H9 (cell line): Measurements from ENCODE around the gene SKIC2. TPM values are rescaled to one million over a fixed set of nuclear protein-coding genes. Genes with fewer than 3 reads are reported as not detected.

Source experiments
- DNase-seq: peaks from one replicate; pipeline ENCODE4 v3.0.0-alpha.2; 2017
- H2AFZ ChIP-seq: one replicate; pipeline ENCODE4 v1.6.1; 2013; ENCODE audit warnings: mild to moderate bottlenecking, low read length, control low read depth, moderate library complexity
- H2AK5ac ChIP-seq: 2 replicates; pipeline ENCODE4 v1.6.1; 2013; ENCODE audit warnings: low read length, control low read depth, mixed read lengths; ENCODE audit not compliant: insufficient read length
- H2BK120ac ChIP-seq: one replicate; pipeline ENCODE4 v1.6.1; 2013; ENCODE audit warnings: low read depth, mild to moderate bottlenecking, low read length, control low read depth, inconsistent platforms; ENCODE audit not compliant: poor library complexity, severe bottlenecking
- H2BK12ac ChIP-seq: 2 replicates; pipeline ENCODE4 v1.6.1; 2013; ENCODE audit warnings: low read length, control low read depth, mixed read lengths, low read depth; ENCODE audit not compliant: insufficient read length
- H2BK15ac ChIP-seq: 2 replicates; pipeline ENCODE4 v1.6.1; 2013; ENCODE audit warnings: low read depth, low read length, control low read depth
- H2BK20ac ChIP-seq: one replicate; pipeline ENCODE4 v1.6.1; 2013; ENCODE audit warnings: low read depth, mild to moderate bottlenecking, low read length, control low read depth, inconsistent platforms; ENCODE audit not compliant: poor library complexity, severe bottlenecking
- H2BK5ac ChIP-seq: 2 replicates; pipeline ENCODE4 v1.6.1; 2013; ENCODE audit warnings: low read length, control low read depth, mixed read lengths; ENCODE audit not compliant: insufficient read length
- H3K14ac ChIP-seq: 2 replicates; pipeline ENCODE4 v1.6.1; 2013; ENCODE audit warnings: low read length, control low read depth; ENCODE audit not compliant: insufficient read depth
- H3K18ac ChIP-seq: 2 replicates; pipeline ENCODE4 v1.6.1; 2013; ENCODE audit warnings: low read depth, mild to moderate bottlenecking, mixed read lengths, low read length, control low read depth; ENCODE audit not compliant: insufficient read length
- H3K23ac ChIP-seq: 2 replicates; pipeline ENCODE4 v1.6.1; 2013; ENCODE audit warnings: low read length, control low read depth, mixed read lengths, low read depth; ENCODE audit not compliant: insufficient read length
- H3K23me2 ChIP-seq: 2 replicates; pipeline ENCODE4 v1.6.1; 2013; ENCODE audit warnings: low read depth, mild to moderate bottlenecking, mixed read lengths, low read length, control low read depth; ENCODE audit not compliant: insufficient read length, poor library complexity, severe bottlenecking
- H3K27ac ChIP-seq: 2 replicates; pipeline ENCODE4 v1.5.1; 2013; ENCODE audit warnings: low read length, control low read depth, mixed read lengths, low read depth; ENCODE audit not compliant: insufficient read length
- H3K27me3 ChIP-seq: 2 replicates; pipeline ENCODE4 v1.6.1; 2013; ENCODE audit warnings: low read length, control low read depth, inconsistent platforms; ENCODE audit not compliant: insufficient read depth
- H3K4ac ChIP-seq: 2 replicates; pipeline ENCODE4 v1.6.1; 2013; ENCODE audit warnings: low read depth, mild to moderate bottlenecking, control low read depth, inconsistent platforms, low read length, moderate library complexity
- H3K4me1 ChIP-seq: 2 replicates; pipeline ENCODE4 v1.6.1; 2013; ENCODE audit warnings: low read length, control low read depth, inconsistent platforms; ENCODE audit not compliant: insufficient read depth
- H3K4me2 ChIP-seq: 2 replicates; pipeline ENCODE4 v1.6.1; 2013; ENCODE audit warnings: low read length, control low read depth, mixed read lengths; ENCODE audit not compliant: insufficient read length, insufficient read depth
- H3K56ac ChIP-seq: 2 replicates; pipeline ENCODE4 v1.6.1; 2013; ENCODE audit warnings: low read depth, mild to moderate bottlenecking, mixed read lengths, low read length, control low read depth; ENCODE audit not compliant: insufficient read length
- H3K79me1 ChIP-seq: 2 replicates; pipeline ENCODE4 v1.6.1; 2013; ENCODE audit warnings: low read depth, mild to moderate bottlenecking, moderate library complexity, low read length, control low read depth, inconsistent platforms; ENCODE audit not compliant: insufficient read depth, poor library complexity, severe bottlenecking
- H3K79me2 ChIP-seq: 2 replicates; pipeline ENCODE4 v1.6.1; 2013; ENCODE audit warnings: low read length, control low read depth, inconsistent platforms; ENCODE audit not compliant: insufficient read depth
- H3K9ac ChIP-seq: 2 replicates; pipeline ENCODE4 v1.6.1; 2013; ENCODE audit warnings: low read length, control low read depth, mixed read lengths; ENCODE audit not compliant: insufficient read length; ENCODE audit errors: extremely low read depth
- H3K9me3 ChIP-seq: one replicate; pipeline ENCODE4 v1.6.1; 2013; ENCODE audit warnings: low read depth, low read length, inconsistent platforms; ENCODE audit not compliant: control insufficient read depth
- H3T11ph ChIP-seq: one replicate; pipeline ENCODE4 v1.6.1; 2013; ENCODE audit warnings: mild to moderate bottlenecking, low read length, control low read depth, inconsistent platforms
- H4K20me1 ChIP-seq: one replicate; pipeline ENCODE4 v1.6.1; 2013; ENCODE audit not compliant: control insufficient read depth, insufficient read length, insufficient read depth
- H4K5ac ChIP-seq: 2 replicates; pipeline ENCODE4 v1.6.1; 2013; ENCODE audit warnings: low read depth, mild to moderate bottlenecking, mixed read lengths, low read length, control low read depth; ENCODE audit not compliant: insufficient read length
- H4K8ac ChIP-seq: replicated peaks from 2 replicates; pipeline ENCODE4 v1.6.1; 2013; ENCODE audit warnings: low read length, control low read depth, mixed read lengths, low read depth; ENCODE audit not compliant: insufficient read length
- H4K91ac ChIP-seq: 2 replicates; pipeline ENCODE4 v1.6.1; 2013; ENCODE audit warnings: low read depth, mild to moderate bottlenecking, moderate library complexity, mixed read lengths, low read length, control low read depth; ENCODE audit not compliant: insufficient read length
- H3K27ac Mint-ChIP-seq, 3 experiments: 2 replicates in 2 of 3; 3 replicates in 1 of 3; pipeline ENCODE4 v1.8.0; 2020 to 2021; ENCODE audit warnings: mixed read lengths in 3 of 3, mild to moderate bottlenecking in 1 of 3, moderate library complexity in 1 of 3
- H3K27me3 Mint-ChIP-seq: 2 replicates; pipeline ENCODE4 v1.8.0; 2021; ENCODE audit warnings: low read depth, mild to moderate bottlenecking, moderate library complexity, mixed read lengths
- H3K36me3 Mint-ChIP-seq, 3 experiments: 2 replicates in 2 of 3; 3 replicates in 1 of 3; pipeline ENCODE4 v1.8.0; 2020 to 2021; ENCODE audit warnings: low read depth in 3 of 3, mixed read lengths in 3 of 3; ENCODE audit not compliant: insufficient read depth in 1 of 3
- H3K4me1 Mint-ChIP-seq, 2 experiments: 2 replicates each; pipeline ENCODE4 v1.8.0; 2020; ENCODE audit warnings: mixed read lengths in 2 of 2
- H3K4me3 Mint-ChIP-seq, 2 experiments: 2 replicates in 1 of 2; 3 replicates in 1 of 2; pipeline ENCODE4 v1.8.0; 2020 to 2021; ENCODE audit warnings: mild to moderate bottlenecking in 2 of 2, mixed read lengths in 2 of 2, moderate library complexity in 1 of 2
- H3K9me3 Mint-ChIP-seq, 2 experiments: 2 replicates in 1 of 2; 3 replicates in 1 of 2; pipeline ENCODE4 v1.8.0; 2020; ENCODE audit warnings: mild to moderate bottlenecking in 2 of 2, mixed read lengths in 2 of 2, moderate library complexity in 1 of 2
- CTCF ChIP-seq: fragments of 200-600 bp; sonication (generic); conservative IDR thresholded peaks from 3 replicates; pipeline ENCODE4 v1.8.0; 2021; ENCODE audit warnings: antibody characterized with exemption, mild to moderate bottlenecking
- WGBS: extraction: QIAGEN DNeasy Blood & Tissue Kit; methylation state at CpG from one replicate; pipeline ENCODE4 v1.1.7; 2013; ENCODE audit warnings: missing lambda C conversion rate, low lambda C conversion rate, mixed read lengths; ENCODE audit not compliant: insufficient read length; ENCODE audit errors: extremely low coverage; 5-methylcytosine and 5-hydroxymethylcytosine counted together
- total RNA-seq: library from RNA; stranded (reverse); gene quantifications from 2 replicates; pipeline ENCODE4 v1.2.1, GENCODE V29; 2021

Gene SKIC2
- total RNA-seq, 1 experiment from 2014 or later = 86.2 TPM

GRCh38 chr6:31928672-31928939 lies 30.4 kb upstream of the SKIC2 start:
- no peak overlapping the region for H3K27ac Mint-ChIP-seq
- no peaks in the 10 kb centered on the region; a peak in 1 of 4 replicates for H3K4me1 Mint-ChIP-seq
- no CpG with 5 or more reads among the region's 9 CpGs for WGBS
- no peak overlapping the region for H4K91ac ChIP-seq
- H4K20me1 ChIP-seq = no peaks in the 10 kb centered on the region
- H3K9me3 Mint-ChIP-seq = peaks cover 9 to 13% of the 10 kb centered on the region in 2 experiments
- no peaks in the 10 kb centered on the region for H3K23me2 ChIP-seq
- H2AK5ac ChIP-seq = no peak overlapping the region
- no peak overlapping the region for H2BK20ac ChIP-seq
- no peaks in the 10 kb centered on the region for H3K27me3 ChIP-seq
- no peak overlapping the region for H2BK120ac ChIP-seq
- no peak overlapping the region for H3K23ac ChIP-seq
- no peak overlapping the region for H3T11ph ChIP-seq
- H3K4me2 ChIP-seq = no peak overlapping the region
- TF ChIP-seq CTCF = no peak
- DNase-seq = no peak
- no peak overlapping the region for H3K9ac ChIP-seq
- no peak overlapping the region for H3K18ac ChIP-seq
- H3K36me3 Mint-ChIP-seq = peaks cover 0 to 6% (median 2%) of the 10 kb centered on the region in 3 experiments; a peak in 1 of 7 replicates
- H3K4me1 ChIP-seq = no peaks in the 10 kb centered on the region
- no peak overlapping the region; the same call in 1 of the 2 replicates for H3K14ac ChIP-seq
- H4K8ac ChIP-seq = no peak overlapping the region
- H3K27me3 Mint-ChIP-seq = peaks cover 17% of the 10 kb centered on the region
- H2BK12ac ChIP-seq = no peak overlapping the region
- H3K9me3 ChIP-seq = no peaks in the 10 kb centered on the region
- no peak overlapping the region for H3K27ac ChIP-seq
- H4K5ac ChIP-seq = no peak overlapping the region
- no peaks in the 10 kb centered on the region for H3K79me1 ChIP-seq
- no peak overlapping the region for H3K4me3 Mint-ChIP-seq
- H3K79me2 ChIP-seq = no peaks in the 10 kb centered on the region
- no peak overlapping the region for H2AFZ ChIP-seq
- H2BK15ac ChIP-seq = no peak overlapping the region
- no peak overlapping the region for H3K56ac ChIP-seq
- no peak overlapping the region for H2BK5ac ChIP-seq
- H3K4ac ChIP-seq = no peak overlapping the region
